CD8-positive, alpha-beta memory T cell (primary cell): ENCODE results near the gene PAK3. TPM values are rescaled to one million over a fixed set of nuclear protein-coding genes. Genes with fewer than 3 reads are reported as not detected.

ENCODE experiments used
- CTCF ChIA-PET: fragments of 350-600 bp; sonication (Branson Sonifier 250); formaldehyde crosslinking; loops from one replicate; lab custom pipeline; 2021; ENCODE audit warnings: antibody characterized with exemption; lab: Charles Lee
- POLR2A ChIA-PET: fragments of 350-600 bp; sonication (Branson Sonifier 250); formaldehyde crosslinking; loops from one replicate; lab custom pipeline; 2021; ENCODE audit warnings: antibody characterized with exemption; lab: Charles Lee
- DNase-seq, 5 donors: peaks; one replicate each; pipeline versions ENCODE4 v3.0.0 to v3.0.0-alpha.2; 2020 to 2022; ENCODE audit warnings: mixed read lengths in 1 of 5
- H3K27ac ChIP-seq: one replicate; pipeline ENCODE4 v1.7.0; 2013; ENCODE audit warnings: low read depth, mild to moderate bottlenecking, low read length, moderate library complexity
- H3K27me3 ChIP-seq: 2 replicates; pipeline ENCODE4 v1.7.0; 2013; ENCODE audit warnings: low read length, mild to moderate bottlenecking; ENCODE audit not compliant: insufficient read depth, poor library complexity, severe bottlenecking
- H3K36me3 ChIP-seq: 2 replicates; pipeline ENCODE4 v1.7.0; 2013; ENCODE audit warnings: mild to moderate bottlenecking, low read length, moderate library complexity; ENCODE audit not compliant: insufficient read depth
- H3K4me1 ChIP-seq: 2 replicates; pipeline ENCODE4 v1.7.0; 2013; ENCODE audit warnings: mild to moderate bottlenecking, low read length, moderate library complexity; ENCODE audit not compliant: insufficient read depth
- H3K4me3 ChIP-seq: 2 replicates; pipeline ENCODE4 v1.7.0; 2013; ENCODE audit warnings: mild to moderate bottlenecking, low read length
- H3K9me3 ChIP-seq: 2 replicates; pipeline ENCODE4 v1.7.0; 2013; ENCODE audit warnings: mild to moderate bottlenecking, low read length
- H3K27ac Mint-ChIP-seq, 8 donors: one replicate each; pipeline ENCODE4 v1.8.0; 2020 to 2021; ENCODE audit warnings: mixed read lengths in 8 of 8, mild to moderate bottlenecking in 6 of 8, inconsistent platforms in 3 of 8, moderate library complexity in 3 of 8
- H3K27me3 Mint-ChIP-seq, 2 donors: one replicate each; pipeline ENCODE4 v1.8.0; 2020 to 2021; ENCODE audit warnings: mixed read lengths in 2 of 2, mild to moderate bottlenecking in 1 of 2, moderate library complexity in 1 of 2
- H3K36me3 Mint-ChIP-seq, 3 donors: one replicate each; pipeline ENCODE4 v1.8.0; 2020 to 2021; ENCODE audit warnings: mixed read lengths in 3 of 3, inconsistent platforms in 1 of 3, mild to moderate bottlenecking in 1 of 3
- H3K4me1 Mint-ChIP-seq, 3 donors: one replicate each; pipeline ENCODE4 v1.8.0; 2020 to 2021; ENCODE audit warnings: mixed read lengths in 3 of 3, inconsistent platforms in 1 of 3, mild to moderate bottlenecking in 1 of 3
- H3K4me3 Mint-ChIP-seq, 7 donors: one replicate each; pipeline ENCODE4 v1.8.0; 2020 to 2021; ENCODE audit warnings: mixed read lengths in 7 of 7, mild to moderate bottlenecking in 6 of 7, moderate library complexity in 4 of 7, inconsistent platforms in 2 of 7
- H3K9me3 Mint-ChIP-seq, 5 donors: one replicate each; pipeline ENCODE4 v1.8.0; 2020 to 2022; ENCODE audit warnings: mixed read lengths in 5 of 5, mild to moderate bottlenecking in 3 of 5, moderate library complexity in 2 of 5, inconsistent platforms in 1 of 5
- polyA plus RNA-seq: library from polyadenylated mRNA; unstranded; fragments of 300-500 nt; fragmentation: Illumina TruSeq; gene quantifications from one replicate; pipeline ENCODE4 v1.2.3, GENCODE V29; 2021
- total RNA-seq, 2 experiments: library from RNA; stranded (reverse); gene quantifications; one replicate each; pipeline ENCODE4 v1.2.3, GENCODE V29; 2021

The PAK3 gene
- total and polyA plus RNA-seq, 3 experiments from 2014 or later, result 0.18 to 0.40 (median 0.31) TPM

- POLR2A ChIA-PET, result no interaction called here
- no peaks in the 10 kb centered on the region for H3K36me3 Mint-ChIP-seq
- CTCF ChIA-PET, result no interaction called here
- no peak overlapping the region for H3K4me3 ChIP-seq
- no peaks in the 10 kb centered on the region for H3K9me3 Mint-ChIP-seq
- H3K27me3 Mint-ChIP-seq, result peaks cover 0 to 10% of the 10 kb centered on the region in 2 donors
- no peaks in the 10 kb centered on the region for H3K4me1 Mint-ChIP-seq
- no peaks in the 10 kb centered on the region for H3K4me1 ChIP-seq
- H3K27ac ChIP-seq, result no peak overlapping the region
- no peaks in the 10 kb centered on the region for H3K36me3 ChIP-seq
- no peaks in the 10 kb centered on the region for H3K9me3 ChIP-seq
- no peak for DNase-seq
- H3K27ac Mint-ChIP-seq, result no peak overlapping the region
- H3K27me3 ChIP-seq, result no peaks in the 10 kb centered on the region
- H3K4me3 Mint-ChIP-seq, result no peak overlapping the region
Observed at GRCh38 chrX:111268506-111268905, 172.5 kb downstream of the PAK3 start.

DNA sequence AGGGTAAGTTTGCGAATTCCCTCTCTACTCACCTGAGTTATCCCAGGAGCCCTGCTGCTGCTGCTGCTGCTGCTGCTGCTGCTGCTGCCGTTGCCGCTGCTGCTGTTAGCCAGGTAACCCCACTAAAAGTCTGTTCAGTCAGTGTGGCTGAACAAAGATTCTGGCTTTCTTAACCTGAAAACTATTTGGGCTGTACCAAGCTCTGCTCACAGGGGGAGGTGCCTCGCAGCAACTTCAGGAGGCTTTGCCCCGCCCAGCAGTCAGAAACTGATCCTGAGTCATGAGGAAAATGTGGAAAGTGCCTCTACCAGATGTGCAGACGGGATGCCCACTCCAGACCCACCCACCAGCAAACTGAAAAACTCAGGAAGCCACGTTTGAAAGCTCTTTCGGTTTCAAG, 174.3 kb downstream of the PAK3 start, which contains the start of gene CAPN6:
TSS of gene CAPN6 (minus strand) at position 145 of the 400 bp plus-strand sequence. CDS start 6,547 bp downstream, outside the sequence.
- H3K36me3 Mint-ChIP-seq, result no peaks in the 10 kb centered on the region
- Histone ChIP-seq H3K27ac (no peak within 1 kb of the TSS), H3K27me3 (no peaks in the 10 kb centered on the region), H3K4me1 (no peaks in the 10 kb centered on the region), H3K4me3 (no peak within 1 kb of the TSS), H3K9me3 (no peaks in the 10 kb centered on the region), H3K36me3 (no peaks in the 10 kb centered on the region)
- no peak within 1 kb of the TSS for H3K4me3 Mint-ChIP-seq
- no peaks in the 10 kb centered on the region for H3K9me3 Mint-ChIP-seq
- CTCF ChIA-PET, result no interaction called here
- POLR2A ChIA-PET, result no interaction called here
- peaks cover 8 to 12% of the 10 kb centered on the region in 2 donors for H3K27me3 Mint-ChIP-seq
- no peak for DNase-seq
- H3K27ac Mint-ChIP-seq, result peak within 1 kb of the TSS in 1 of 8 donors; percentile 24
- no peaks in the 10 kb centered on the region for H3K4me1 Mint-ChIP-seq

Other genes starting within 250 kb of the PAK3 start
- not detected for gene CAPN6, start 174.3 kb downstream of the PAK3 start, total RNA-seq
- gene CAPN6, start 174.3 kb downstream of the PAK3 start, polyA plus RNA-seq, result not detected